Activated effector memory CD4-positive, alpha-beta T cell treated with Interleukin-2 at 50 U/mL for 16 hours (primary cell): Measurements from ENCODE around the gene COX6B1.
"Not testable (repeated sequence)": the region's sequence is repeated elsewhere in the genome, so short reads cannot be mapped to it uniquely, and the experiment has no call there.

Source experiments
- DNase-seq: peaks from one replicate; pipeline ENCODE4 v3.0.0-alpha.2; 2020

The COX6B1 gene

GRCh38 chr19:35636651-35637050 lies 11.5 kb upstream of the COX6B1 start:
- DNase-seq = no peak

GRCh38 chr19:35637165-35637564 lies 11.0 kb upstream of the COX6B1 start:
- DNase-seq = no peak

- no peak for DNase-seq
Observed at GRCh38 chr19:35639321-35639639, 8.8 kb upstream of the COX6B1 start.

DNA sequence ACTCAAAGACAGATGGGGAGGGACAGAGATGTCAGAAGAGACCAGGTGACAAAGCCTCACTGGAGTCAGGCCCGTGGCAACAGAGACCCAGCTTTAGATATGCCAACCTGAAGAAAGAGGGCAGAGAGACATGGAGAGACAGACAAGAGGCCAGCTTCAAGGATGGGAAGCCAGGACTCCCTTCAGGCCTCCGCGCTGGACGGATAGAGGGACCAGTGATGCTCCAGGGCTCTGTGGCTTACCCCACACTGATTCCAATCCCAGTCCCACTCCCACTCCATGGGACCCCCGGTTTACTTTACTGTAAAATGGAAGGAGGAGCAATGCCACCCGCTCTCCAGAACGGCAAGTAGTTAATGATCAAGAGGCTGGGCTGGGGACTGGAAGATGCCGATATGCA lies 8.3 kb upstream of the COX6B1 start:
- no peak for DNase-seq

- DNase-seq = no peak
Observed at GRCh38 chr19:35641515-35642151, 6.5 kb upstream of the COX6B1 start, which contains the start of gene ETV2. ETV2 (plus strand) TSS chr19:35641745; CDS start chr19:35642461, 716 bp downstream.

DNA sequence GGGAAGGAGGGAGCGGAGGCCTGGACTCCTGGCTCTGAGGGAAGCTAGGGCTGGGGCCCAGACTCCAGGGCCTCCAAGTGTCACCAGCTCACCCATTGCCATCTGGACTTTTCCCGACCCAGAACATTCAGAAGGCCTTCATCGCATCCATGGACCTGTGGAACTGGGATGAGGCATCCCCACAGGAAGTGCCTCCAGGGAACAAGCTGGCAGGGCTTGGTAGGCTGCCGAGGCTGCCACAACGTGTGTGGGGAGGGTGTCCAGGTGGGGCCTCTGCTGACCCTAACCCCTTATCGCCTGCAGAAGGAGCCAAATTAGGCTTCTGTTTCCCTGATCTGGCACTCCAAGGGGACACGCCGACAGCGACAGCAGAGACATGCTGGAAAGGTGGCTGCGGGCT lies 5.8 kb upstream of the COX6B1 start:
- no peak for DNase-seq

GRCh38 chr19:35642798-35643254 lies 5.3 kb upstream of the COX6B1 start:
- DNase-seq = no peak

DNA sequence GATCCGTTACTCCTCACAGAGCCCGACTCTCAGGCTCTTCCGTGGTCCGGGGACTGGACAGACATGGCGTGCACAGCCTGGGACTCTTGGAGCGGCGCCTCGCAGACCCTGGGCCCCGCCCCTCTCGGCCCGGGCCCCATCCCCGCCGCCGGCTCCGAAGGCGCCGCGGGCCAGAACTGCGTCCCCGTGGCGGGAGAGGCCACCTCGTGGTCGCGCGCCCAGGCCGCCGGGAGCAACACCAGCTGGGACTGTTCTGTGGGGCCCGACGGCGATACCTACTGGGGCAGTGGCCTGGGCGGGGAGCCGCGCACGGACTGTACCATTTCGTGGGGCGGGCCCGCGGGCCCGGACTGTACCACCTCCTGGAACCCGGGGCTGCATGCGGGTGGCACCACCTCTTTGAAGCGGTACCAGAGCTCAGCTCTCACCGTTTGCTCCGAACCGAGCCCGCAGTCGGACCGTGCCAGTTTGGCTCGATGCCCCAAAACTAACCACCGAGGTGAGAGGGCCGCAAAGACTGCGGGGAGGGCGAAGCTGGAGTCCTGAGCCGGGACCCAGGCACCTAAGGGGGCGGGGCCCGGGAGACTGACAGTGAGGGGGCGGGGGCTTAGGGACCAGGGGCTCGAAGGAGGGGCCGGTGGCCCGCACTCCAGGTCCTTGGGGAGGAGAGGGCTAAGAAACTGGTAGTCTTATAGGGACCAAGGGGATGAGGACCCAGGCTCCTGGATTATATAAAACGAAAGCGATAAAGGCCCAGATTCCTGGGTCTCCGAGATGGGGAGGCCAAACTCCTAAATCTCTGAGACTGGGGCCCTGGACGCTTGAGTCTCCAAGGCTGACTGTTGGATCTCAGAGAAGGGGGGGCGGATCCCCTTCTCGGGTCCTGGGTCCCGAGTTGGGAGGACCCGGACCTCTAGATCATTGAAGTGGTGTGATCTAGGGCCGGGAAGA lies 4.6 kb upstream of the COX6B1 start:
- peak; percentile 77 for DNase-seq

DNA sequence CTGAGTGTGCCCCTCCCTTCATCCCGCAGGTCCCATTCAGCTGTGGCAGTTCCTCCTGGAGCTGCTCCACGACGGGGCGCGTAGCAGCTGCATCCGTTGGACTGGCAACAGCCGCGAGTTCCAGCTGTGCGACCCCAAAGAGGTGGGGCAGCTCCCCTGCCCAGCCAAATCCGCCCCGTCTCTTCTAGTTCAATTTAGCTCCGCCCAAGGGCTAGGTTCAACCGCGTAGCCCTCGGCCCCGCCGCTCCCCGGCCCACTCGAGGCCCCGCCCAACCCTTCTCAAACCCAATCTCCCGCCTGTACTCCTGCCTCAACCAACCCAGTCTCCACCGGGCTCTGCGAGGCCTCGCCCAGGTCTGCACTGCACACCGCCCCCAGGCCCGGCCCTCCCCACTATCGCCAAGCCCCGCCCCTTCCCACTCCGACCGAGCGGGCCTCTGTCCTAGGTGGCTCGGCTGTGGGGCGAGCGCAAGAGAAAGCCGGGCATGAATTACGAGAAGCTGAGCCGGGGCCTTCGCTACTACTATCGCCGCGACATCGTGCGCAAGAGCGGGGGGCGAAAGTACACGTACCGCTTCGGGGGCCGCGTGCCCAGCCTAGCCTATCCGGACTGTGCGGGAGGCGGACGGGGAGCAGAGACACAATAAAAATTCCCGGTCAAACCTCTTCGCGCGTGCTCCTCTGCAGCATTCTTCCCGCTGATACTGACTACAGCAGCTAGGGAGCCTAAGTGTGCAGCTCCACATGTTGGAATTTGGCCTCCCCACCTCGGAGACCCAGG lies 3.7 kb upstream of the COX6B1 start:
- DNase-seq = peak; percentile 96

GRCh38 chr19:35644987-35645679 lies 3.0 kb upstream of the COX6B1 start:
- DNase-seq = peak; percentile 52

DNA sequence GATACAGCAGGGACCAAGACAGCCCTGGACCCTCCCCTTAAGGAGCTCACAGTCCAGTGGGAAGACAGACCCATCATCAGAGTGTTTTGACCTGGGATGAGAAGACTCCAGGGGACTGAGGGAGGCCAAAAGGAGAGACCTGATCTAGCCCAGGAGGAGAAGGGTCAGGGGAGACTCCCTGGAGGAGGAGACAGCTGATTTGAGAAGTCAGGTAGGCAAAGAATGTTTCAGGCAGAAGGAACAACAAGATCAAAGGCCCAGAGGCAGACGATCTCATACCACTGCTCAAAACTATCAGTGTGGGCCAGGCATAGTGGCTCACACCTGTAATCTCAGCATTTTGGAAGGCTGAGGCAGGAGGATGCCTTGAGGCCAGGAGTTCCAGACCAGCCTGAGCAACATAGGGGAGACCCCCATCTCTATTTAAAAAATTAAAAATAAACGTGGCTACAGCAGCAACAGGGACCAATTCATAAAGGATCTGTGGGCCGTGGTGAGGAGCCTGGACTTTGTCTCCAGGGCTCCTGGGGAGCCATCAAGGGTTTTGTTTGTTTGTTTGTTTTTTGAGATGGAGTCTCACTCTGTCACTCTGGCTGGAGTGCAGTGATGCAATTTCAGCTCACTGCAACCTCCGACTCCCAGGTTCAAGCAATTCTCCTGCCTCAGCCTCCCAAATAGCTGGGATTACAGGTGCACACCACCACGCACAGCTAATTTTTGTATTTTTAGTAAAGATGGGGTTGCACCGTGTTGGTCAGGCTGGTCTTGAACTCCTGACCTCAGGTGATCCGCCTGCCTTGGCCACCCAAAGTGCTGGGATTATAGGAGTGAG lies 2.2 kb upstream of the COX6B1 start:
- no peak for DNase-seq

- no peak for DNase-seq
Observed at GRCh38 chr19:35650581-35650980, 2.5 kb downstream of the COX6B1 start.

- DNase-seq = not testable (repeated sequence)
Observed at GRCh38 chr19:35654828-35655227, 6.7 kb downstream of the COX6B1 start.

- no peak for DNase-seq
Observed at GRCh38 chr19:35655600-35655999, 7.5 kb downstream of the COX6B1 start.

GRCh38 chr19:35656700-35657099 lies 8.6 kb downstream of the COX6B1 start:
- DNase-seq = no peak

GRCh38 chr19:35657904-35658700 lies 10.0 kb downstream of the COX6B1 start:
- DNase-seq = no peak

GRCh38 chr19:35661995-35662340 lies 13.8 kb downstream of the COX6B1 start:
- no peak for DNase-seq

GRCh38 chr19:35663981-35664380 lies 15.9 kb downstream of the COX6B1 start:
- DNase-seq = no peak

DNA sequence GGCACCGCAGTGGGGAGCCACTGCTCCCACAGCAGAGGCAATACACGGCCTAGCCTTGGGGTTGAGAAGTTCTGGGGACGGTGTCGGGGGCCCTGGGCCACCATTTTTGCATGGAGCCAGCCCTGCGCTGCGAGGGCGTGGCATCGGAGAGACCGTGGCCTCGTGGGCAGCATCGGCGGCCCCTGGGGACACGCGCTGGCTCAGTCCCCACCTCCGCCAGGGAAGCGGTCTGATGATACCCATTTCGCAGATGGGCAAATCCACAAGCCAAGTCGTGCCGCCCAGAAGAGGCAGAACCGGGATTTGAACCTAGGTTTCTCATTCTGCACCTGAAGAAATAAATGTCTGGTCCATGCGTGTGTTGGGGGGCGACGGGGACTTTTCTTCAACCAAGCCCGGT lies 17.0 kb downstream of the COX6B1 start:
- no peak for DNase-seq

- DNase-seq = no peak
Observed at GRCh38 chr19:35665604-35666003, 17.5 kb downstream of the COX6B1 start.
